Measurements from ENCODE around the gene MXRA7.

DNA sequence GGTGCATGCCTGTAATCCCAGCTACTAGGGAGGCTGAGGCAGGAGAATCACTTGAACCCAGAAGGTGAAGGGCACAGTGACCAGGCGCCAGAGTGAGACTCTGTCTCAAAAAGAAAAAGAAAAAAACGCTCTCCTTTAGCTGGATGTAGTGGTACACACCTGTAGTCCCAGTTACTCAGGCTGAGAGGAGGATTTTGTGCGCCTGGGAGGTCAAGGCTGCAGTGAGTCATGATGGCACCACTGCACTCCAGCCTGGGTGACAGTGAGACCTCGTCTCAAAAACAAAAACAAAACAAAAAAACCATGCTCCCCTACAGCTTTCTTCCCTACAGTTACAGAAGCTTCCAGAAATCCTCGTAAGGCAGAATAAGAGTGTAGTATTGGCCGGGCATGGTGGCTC is 34.1 kb downstream of the MXRA7 start:
- TF ChIP-seq, protein P1, sequence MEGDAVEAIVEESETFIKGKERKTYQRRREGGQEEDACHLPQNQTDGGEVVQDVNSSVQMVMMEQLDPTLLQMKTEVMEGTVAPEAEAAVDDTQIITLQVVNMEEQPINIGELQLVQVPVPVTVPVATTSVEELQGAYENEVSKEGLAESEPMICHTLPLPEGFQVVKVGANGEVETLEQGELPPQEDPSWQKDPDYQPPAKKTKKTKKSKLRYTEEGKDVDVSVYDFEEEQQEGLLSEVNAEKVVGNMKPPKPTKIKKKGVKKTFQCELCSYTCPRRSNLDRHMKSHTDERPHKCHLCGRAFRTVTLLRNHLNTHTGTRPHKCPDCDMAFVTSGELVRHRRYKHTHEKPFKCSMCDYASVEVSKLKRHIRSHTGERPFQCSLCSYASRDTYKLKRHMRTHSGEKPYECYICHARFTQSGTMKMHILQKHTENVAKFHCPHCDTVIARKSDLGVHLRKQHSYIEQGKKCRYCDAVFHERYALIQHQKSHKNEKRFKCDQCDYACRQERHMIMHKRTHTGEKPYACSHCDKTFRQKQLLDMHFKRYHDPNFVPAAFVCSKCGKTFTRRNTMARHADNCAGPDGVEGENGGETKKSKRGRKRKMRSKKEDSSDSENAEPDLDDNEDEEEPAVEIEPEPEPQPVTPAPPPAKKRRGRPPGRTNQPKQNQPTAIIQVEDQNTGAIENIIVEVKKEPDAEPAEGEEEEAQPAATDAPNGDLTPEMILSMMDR (IDR thresholded peaks at IDR 0.05): no peak
- TF ChIP-seq POLR2A (IDR thresholded peaks at IDR 0.05): no peak
